ENCODE measurements around the gene ATP2C2. TPM values are rescaled to one million over a fixed set of nuclear protein-coding genes. Genes with fewer than 3 reads are reported as not detected.
"Not testable (repeated sequence)": the region's sequence is repeated elsewhere in the genome, so short reads cannot be mapped to it uniquely, and the experiment has no call there.

ATP2C2 gene
- total RNA-seq, 1 experiment from 2014 or later, result not detected

DNA sequence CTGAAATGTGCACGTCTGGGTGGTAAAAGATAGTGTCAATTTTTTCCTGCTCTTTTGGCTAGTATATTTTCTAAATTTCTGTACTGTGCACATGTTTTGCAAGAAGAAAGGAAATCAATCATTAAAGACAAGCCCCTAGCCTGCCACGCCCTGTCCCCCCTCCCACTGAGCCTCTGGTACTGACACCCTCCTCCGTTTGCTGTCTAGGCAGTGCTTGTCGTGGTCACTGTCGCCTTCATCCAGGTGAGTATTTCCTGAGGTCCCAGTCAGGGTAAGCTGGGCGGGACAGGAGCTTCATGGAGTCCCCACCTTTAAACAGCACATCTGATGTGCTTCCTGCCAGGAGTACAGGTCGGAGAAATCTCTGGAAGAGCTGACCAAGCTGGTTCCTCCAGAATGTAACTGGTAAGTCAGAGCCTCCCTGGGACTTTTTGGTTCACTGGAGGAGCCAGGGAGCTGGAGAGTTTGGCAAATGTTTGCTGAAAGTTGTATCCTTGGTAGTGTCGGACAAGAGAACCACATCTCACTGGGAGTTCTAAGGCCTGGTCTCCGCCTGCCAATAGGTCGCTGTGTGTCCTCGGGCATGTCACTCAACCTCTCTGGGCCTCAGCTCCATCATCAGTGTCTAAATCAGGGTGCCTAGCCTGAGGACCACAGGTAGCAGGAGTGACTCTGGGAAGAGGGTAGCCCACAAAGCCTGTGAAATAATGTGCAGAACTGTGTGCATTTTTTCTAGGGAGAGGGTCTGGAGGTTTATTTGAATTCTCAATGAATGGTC lies 42.2 kb downstream of the ATP2C2 start:
- no peak for DNase-seq (ENCODE audit: low spot score)
- in situ Hi-C loops (cut with HindIII; ENCODE audit: low sequenced_read_pairs), result no loop called here

DNA sequence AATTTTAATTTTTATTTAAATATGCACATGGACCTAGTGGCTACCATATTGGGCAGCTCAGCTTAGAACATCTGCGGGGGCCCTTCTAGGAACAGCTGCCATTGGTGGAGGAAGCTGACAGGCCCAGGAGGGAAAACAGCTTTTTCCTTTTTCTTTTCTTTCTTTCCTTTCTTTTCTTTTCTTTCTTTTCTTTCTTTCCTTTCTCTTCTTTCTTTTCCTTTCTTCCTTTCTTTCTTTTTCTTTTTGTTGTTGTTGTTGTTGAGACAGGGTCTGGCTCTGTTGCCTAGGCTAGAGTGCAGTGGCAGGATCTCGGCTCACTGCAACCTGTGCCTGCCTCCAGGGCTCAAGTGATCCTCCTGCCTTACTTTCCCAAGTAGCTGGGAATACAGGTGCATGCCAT lies 43.4 kb downstream of the ATP2C2 start:
- in situ Hi-C loops (cut with HindIII; ENCODE audit: low sequenced_read_pairs), result no loop called here

DNA sequence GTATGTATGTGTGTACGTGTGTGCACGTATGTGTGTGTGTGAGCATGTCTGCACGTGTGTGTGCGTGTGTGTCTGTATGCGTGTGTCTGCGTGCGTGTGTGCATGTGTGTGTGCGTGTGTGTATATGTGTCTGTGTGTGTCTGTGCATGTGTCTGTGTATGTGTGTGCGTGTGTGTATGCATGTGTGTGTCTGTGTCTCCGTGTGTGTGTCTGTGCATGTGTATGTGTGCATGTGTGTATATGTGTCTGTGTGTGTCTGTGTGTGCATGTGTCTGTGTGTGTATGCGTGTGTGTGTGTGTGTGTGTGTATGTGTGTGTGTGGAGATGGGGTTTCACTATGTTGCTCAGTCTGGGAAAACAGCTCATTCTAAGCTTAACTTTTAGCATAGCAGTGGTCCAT lies 43.9 kb downstream of the ATP2C2 start:
- no peak for DNase-seq (ENCODE audit: low spot score)
- in situ Hi-C loops (cut with HindIII; ENCODE audit: low sequenced_read_pairs), result no loop called here

More for the DNA sequence above, 43.4 kb downstream of the ATP2C2 start:
- no peak for DNase-seq (ENCODE audit: low spot score)

DNA sequence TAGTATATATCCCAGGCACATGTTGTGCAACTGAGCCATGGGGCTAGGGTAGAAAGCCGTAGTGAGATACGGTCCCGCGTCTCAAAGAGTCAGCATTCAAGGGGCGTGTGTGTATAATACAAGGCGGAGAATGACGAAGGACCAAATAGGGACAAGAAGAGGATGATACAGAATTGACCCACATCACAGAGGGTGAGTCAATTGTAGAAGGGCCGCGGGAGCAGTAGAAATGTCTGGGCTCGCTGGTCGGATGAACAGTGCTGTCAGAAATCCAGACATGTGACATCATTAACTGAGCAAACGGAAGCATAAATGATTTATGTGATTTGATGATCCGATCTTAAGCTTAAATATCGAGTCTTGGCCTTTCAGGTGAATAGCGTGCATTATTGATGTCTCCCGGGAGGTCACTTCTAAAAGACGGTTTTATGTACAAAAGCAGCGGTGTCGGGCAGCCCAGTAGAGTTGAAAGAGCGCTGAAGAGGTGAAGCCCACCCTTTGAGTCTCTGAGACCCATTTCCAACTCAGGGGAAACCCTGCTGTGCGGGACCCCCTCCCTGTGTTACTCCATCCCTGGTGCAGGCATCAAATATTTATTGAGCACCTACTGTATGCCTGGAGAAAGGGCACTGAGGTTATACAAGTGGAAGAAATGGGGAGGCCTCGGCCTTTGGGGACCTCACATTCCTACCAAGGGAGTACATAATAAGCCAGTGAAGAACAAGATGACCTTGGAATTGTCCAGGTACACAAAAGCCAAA lies 45.1 kb downstream of the ATP2C2 start:
- in situ Hi-C loops (cut with HindIII; ENCODE audit: low sequenced_read_pairs), result no loop called here
- DNase-seq (ENCODE audit: low spot score), result no peak

DNA sequence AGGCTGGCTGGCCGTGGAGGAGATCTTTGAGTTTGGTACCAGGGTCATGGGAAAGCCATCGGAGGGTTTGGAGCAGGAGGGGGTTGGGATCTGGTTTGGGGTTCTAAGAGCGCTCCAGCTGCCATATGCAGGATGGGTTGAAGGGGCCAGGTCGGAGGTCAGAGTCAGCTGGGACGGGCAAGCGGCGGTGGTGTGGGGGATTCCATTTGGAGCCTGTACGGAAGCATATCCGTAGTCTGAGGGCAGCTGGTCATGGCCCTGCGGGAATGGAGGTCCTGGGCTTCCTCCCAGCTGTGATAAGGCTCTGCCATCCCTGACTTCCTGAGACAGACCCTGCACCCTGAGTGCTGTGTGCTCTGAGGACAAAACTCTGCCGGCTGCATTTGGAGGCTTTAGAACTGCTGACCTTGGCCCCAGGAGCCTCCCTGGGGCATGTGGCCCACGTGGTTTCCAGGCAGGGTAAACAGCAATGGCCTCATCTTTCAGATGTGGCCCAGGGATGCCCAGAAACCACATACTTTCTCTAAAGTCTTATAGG lies 46.5 kb downstream of the ATP2C2 start:
- in situ Hi-C loops (cut with HindIII; ENCODE audit: low sequenced_read_pairs), result no loop called here
- no peak for DNase-seq (ENCODE audit: low spot score)

DNA sequence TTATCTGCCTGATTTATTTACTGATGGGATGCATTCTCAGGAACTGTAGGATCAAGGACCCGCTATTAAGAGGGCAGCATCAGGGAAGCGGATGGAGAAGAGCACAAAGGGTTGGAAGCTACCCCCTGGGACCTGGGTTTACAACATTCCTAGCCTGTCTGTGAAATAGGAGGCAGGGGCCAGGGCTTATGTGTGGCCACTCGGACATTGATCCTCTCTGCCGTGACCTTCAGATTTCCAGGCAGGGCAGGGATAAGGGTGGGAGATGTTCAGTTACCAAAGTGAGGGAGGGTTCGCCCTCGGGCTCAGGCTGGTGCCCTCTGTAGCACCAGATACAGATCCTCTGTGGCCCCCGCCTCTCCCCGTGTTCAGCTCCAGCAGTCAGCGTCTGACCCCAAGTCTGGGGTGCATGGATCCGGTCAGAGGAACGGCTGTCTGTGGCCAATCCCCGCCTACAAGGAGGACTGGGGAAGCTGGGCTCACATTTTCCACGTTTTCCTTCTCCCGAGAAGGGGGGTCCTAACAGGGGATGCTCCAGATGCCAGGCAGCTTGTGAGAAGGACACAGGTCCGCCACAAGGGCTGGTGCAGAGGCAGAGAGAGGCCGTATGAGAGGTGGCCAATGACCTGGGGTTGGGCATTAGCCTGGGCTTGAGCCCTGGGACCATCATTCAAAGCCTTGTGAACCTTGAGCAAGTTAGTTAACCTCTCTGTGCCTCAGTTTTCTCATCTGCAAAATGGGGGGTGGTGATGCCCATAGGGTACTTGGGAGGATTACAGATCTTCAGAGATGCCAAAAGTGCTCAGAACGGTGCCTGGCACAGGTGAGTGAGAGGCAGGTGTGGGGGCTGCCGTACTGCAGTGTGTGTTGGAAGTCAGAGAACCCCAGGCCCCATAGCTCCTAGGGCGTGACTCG lies 48.3 kb downstream of the ATP2C2 start:
- no peak for DNase-seq (ENCODE audit: low spot score)
- in situ Hi-C loops (cut with HindIII; ENCODE audit: low sequenced_read_pairs), result no loop called here

DNA sequence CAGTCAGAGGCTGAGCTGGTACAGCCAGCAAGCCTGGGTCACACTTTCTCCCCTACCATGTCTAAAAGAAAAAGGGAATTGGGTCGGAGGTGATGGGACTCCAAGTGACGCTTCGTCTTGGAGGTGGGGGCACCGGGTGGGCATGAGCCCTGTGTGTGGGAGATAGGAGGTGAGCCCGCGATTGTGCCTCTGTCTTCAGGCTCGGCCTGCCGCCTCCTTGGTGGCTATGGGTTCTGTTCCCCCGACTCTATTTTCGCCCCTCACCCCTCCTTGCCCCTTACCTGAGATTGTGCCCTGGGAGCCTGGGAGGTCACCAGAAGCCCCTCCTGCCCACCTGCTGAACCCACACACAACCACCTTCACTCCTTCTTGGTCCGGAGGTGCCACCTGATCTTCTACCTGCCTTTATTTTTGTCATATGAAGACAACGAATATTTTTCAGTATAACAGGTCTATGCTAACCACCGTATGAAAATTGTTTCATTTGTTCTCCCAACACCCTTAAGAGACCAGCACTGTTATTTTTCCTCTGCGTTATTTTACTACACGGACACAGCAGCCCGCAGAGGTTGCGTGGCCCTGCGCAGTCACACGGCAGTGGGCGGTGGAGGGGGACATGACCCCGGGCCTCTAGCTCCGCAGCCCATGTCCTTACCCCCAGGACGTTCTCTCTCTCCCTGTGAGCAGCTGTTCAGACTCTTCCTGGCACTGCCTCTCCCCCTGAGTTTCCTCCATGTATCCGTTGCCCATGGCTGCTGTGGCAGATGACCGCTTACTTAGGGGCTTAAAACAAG lies 49.9 kb downstream of the ATP2C2 start:
- in situ Hi-C loops (cut with HindIII; ENCODE audit: low sequenced_read_pairs), result no loop called here
- no peak for DNase-seq (ENCODE audit: low spot score)

DNA sequence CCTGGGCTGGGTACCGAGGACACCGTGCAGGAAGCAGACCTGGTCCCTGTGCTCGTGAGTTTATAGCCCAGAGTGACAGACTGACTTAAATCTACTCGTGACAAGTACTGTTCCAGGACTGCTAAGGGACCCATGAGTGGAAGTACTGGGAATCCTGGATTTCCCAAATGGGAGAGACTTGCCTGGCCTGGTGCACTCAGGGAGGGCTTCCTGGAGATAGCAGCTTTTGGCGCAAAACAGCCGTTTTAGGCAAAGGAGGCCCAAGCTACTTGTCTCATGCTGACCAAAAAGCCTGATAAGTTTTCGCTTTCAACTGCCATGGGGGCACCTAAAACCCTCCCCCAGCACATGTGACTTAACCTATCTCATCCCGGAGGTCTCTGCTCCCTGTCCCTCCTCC lies 51.4 kb downstream of the ATP2C2 start:
- in situ Hi-C loops (cut with HindIII; ENCODE audit: low sequenced_read_pairs), result no loop called here
- DNase-seq (ENCODE audit: low spot score), result no peak

DNA sequence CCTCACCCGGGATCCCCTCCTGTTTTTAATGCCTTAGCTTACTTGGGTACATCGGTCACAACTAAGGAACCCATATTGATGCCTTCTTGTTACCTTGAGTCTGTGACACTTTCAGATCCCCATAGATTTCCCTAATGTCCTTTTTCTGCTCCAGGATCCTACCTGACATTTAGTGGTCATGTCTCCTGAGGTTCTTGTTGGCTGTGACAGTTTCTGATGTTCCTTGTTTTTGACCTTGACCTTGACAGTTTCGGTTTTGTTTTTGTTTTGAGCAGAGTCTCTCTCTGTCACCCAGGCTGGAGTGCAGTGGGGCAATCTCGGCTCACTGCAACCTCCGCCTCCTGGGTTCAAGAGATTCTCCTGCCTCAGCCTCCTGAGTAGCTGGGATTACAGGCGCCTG lies 52.2 kb downstream of the ATP2C2 start:
- in situ Hi-C loops (cut with HindIII; ENCODE audit: low sequenced_read_pairs); DNase-seq (ENCODE audit: low spot score): not testable (repeated sequence)

DNA sequence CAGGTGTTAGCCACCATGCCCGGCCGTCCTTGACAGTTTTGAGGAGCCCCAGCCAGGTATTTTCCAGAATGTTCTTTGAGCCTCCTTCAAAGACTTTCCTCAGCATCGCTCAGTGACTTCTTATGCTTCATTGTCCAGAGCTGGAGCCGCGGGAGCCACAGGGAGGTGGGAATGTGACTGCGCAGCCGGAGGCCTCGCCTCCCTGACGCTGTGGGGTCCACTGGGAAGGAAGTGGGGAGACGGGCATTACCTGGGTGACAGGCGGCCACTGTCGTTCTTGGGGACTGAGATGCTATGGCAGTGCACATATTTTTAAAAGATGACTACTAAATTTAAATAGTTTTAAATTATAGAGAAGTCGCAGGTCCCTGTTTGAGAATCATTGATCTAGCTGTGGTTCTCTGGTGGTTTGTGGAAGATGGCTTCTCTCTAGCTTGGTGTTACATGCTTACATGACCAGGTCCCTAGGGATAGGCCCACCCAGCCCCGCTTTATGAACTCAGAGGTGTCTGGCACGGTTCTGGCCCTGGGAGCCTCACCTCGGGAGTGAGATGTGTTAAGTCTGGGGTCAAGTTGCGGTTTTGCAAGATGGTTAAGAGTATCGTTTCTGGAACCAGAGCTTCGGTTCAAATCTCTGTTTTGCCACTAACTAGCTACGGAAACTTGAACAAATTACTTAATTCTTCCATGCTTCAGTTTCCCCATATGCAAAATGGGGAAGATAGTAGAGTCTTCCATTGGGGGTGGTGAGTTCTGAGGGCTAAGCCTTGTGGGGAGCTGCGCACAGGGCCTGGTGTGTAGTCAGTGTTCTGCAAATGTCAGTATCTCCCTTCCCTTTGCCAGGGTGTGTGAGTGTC lies 53.0 kb downstream of the ATP2C2 start:
- in situ Hi-C loops (cut with HindIII; ENCODE audit: low sequenced_read_pairs), result no loop called here
- DNase-seq (ENCODE audit: low spot score), result no peak

DNA sequence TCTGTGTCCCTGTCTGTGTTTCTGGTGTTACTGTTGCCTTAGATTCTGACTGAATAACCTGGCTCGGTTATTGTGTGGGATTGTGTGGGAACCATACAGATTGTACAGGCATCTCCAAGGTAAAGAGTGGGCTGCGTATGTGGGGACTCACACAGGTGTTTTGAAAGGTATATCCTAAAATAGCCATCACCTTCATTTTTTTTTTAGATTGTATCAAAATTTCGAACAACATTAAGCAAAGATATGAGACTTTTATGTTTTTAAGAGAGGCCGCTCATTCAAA lies 53.5 kb downstream of the ATP2C2 start:
- DNase-seq (ENCODE audit: low spot score), result no peak
- in situ Hi-C loops (cut with HindIII; ENCODE audit: low sequenced_read_pairs), result no loop called here

DNA sequence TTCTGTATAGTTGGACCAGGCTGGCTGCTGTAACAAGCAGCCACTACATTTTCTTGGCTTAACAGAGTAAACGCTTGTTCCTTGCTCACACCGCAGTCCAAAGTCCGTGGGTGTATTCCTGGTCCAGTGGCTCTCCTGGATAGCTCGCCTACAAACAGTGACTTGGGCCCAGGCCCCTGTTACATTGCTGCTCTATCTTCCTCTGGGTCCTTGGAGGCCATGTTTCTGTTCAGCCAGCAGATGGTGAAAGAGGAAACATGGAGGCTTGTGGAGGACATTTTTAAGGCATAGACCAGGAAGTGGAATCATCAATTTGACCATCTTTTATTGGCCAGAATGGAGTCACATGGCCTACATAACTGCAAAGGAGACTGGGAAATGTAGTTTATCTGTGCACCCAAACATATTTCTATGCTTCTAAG lies 55.1 kb downstream of the ATP2C2 start:
- peak; percentile 7 for DNase-seq (ENCODE audit: low spot score)
- in situ Hi-C loops (cut with HindIII; ENCODE audit: low sequenced_read_pairs), result no loop called here

DNA sequence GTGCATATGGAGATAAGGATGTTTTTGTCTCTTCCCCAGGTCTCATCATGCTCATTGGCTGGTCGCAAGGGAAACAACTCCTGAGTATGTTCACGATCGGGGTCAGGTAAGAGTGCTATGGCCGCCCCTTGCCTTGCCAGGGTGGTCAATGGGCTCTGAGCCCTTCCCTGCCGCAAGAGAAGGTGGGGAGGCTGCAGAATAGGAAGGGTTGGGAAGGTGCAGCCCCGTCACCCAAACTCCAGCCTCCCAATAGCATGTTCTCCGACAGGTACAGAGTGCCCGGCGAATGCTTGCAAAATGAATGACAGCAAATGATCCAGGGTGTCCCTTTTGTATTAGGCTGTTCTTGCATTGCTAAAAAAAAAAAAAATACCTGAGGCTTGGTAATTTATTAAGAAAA lies 57.4 kb downstream of the ATP2C2 start:
- DNase-seq (ENCODE audit: low spot score), result no peak
- in situ Hi-C loops (cut with HindIII; ENCODE audit: low sequenced_read_pairs), result no loop called here

DNA sequence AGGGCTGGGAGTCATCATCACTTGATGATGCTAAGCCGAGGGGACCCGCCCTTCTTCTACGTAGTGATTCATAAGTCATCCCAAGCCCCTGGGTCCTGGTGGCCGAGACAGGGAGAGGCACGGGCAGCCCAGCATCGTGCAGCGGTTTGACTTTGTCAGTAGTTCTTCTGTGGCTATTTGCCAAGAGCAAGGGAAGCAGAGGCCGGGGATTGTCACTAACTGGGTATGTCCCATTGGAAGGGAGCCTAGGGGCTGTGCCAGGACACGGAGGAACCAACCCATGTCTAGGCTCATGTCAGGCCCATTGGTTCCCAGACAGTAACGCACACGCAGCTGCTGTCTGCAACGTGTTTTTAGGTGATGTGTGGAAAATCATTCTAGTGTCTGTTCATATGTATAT lies 58.5 kb downstream of the ATP2C2 start:
- in situ Hi-C loops (cut with HindIII; ENCODE audit: low sequenced_read_pairs), result no loop called here

DNA sequence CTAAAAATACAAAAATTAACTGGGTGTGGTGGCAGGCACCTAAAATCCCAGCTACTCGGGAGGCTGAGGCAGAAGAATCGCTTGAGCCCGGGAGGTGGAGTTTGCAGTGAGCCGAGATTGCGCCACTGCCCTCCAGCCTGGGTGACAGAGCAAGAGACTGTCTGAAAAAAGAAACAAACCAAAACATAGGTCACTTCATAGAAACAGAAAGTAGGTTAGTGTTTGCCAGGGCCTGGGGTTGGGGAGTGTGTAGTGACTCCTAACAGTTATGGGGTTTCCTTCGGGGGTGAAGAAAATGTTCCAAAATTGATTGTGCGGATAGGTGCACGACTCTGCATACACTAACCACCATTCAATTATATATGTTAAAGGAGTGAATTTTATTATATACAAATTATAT lies 59.2 kb downstream of the ATP2C2 start:
- no peak for DNase-seq (ENCODE audit: low spot score)
- in situ Hi-C loops (cut with HindIII; ENCODE audit: low sequenced_read_pairs), result no loop called here

More for the DNA sequence above, 58.5 kb downstream of the ATP2C2 start:
- DNase-seq (ENCODE audit: low spot score), result no peak

DNA sequence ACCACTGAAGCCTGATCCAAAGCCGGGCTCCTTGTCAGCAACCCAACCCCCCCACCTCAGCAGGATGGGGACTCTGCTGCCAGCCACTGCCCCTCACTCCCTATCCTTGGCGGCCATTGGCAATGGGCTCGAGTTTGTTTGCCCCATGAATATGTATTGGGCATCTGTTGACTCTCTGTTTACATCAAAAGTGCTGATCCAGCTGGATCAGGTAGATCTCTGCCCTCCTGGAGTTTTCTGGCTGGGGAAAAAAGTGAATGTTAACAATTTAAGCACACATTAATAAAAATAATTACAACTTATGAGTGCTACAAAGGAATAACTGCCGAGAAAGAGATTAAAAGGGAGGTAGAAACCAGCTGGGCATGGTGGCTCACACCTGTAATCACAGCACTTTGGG lies 62.5 kb downstream of the ATP2C2 start:
- in situ Hi-C loops (cut with HindIII; ENCODE audit: low sequenced_read_pairs), result no loop called here
- no peak for DNase-seq (ENCODE audit: low spot score)

DNA sequence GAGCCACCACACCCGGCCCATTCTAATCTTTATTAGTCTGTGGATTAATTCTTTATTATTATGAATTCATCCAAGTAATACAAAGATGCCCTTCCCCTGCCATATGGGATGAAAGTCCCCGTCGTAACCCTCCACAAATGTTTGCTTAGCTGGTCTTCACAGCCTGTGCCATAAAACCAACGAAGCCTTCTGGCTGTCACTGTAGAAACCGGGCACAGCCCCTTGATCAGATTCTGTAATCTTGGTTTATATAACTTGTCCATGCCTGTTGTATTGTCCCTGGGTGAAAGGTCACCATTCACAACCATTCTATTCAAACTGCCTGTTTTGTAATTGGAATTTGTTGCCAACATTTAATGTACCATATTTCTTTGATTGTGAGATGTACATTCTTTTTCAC lies 66.5 kb downstream of the ATP2C2 start:
- in situ Hi-C loops (cut with HindIII; ENCODE audit: low sequenced_read_pairs), result no loop called here
- DNase-seq (ENCODE audit: low spot score), result no peak

DNA sequence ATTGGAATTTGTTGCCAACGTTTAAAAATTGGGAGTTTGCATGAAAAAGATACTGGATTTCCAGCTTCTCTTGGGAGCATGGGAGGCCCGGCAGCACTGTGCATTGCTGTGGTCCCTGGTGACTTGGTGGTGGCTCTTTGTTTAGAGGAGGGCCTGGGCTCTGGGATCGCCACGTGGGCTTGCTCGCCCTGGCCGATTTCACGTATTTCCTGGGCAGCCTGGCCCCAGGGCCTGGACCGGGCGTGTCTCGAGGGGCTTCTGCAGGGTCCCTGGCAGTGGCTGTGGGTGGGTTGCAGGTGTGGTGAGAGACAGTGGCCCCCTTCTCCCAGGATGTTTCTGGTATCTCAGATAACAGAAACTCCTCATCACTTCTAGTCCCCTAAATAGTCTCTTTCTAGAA lies 67.9 kb downstream of the ATP2C2 start:
- in situ Hi-C loops (cut with HindIII; ENCODE audit: low sequenced_read_pairs), result no loop called here
- no peak for DNase-seq (ENCODE audit: low spot score)
